ENCODE data around the gene ABCB9. TPM values are rescaled to one million over a fixed set of nuclear protein-coding genes. Genes with fewer than 3 reads are reported as not detected.

ABCB9 gene
- total RNA-seq, 1 experiment from 2014 or later: 6.3 TPM

- no peak for TF ChIP-seq ZNF512 (CRISPR knock-in tag; IDR thresholded peaks at IDR 0.05; ENCODE audit: borderline replicate concordance)
- no peak for TF ChIP-seq E2F5 (CRISPR knock-in tag; IDR thresholded peaks at IDR 0.05)
- TF ChIP-seq CREM (CRISPR knock-in tag; IDR thresholded peaks at IDR 0.05): no peak
- no peak for TF ChIP-seq ZNF671 (CRISPR knock-in tag; IDR thresholded peaks at IDR 0.05)
- TF ChIP-seq E2F4 (CRISPR knock-in tag; IDR thresholded peaks at IDR 0.05; ENCODE audit: borderline replicate concordance, low read depth): no peak
Observed at GRCh38 chr12:122995503-122996187, 29.4 kb upstream of the ABCB9 start (continued).

- no peaks in the 10 kb centered on the region for H3K9me3 Mint-ChIP-seq
- ATAC-seq: no peak
- no peak overlapping the region for H3K27ac Mint-ChIP-seq
- no peaks in the 10 kb centered on the region for H3K4me1 Mint-ChIP-seq
- no peaks in the 10 kb centered on the region for H3K27me3 Mint-ChIP-seq (ENCODE audit: low read depth)
- ChIA-PET POLR2A (no interaction called here), CTCF (no interaction called here)
- DNase-seq (ENCODE audit: low spot score): no peak
- H3K4me3 Mint-ChIP-seq: no peak overlapping the region
- TF ChIP-seq ELF4 (CRISPR knock-in tag; IDR thresholded peaks at IDR 0.05; ENCODE audit: low read depth) (no peak), CREB1 (CRISPR knock-in tag; IDR thresholded peaks at IDR 0.05) (no peak), PRRX2 (CRISPR knock-in tag; IDR thresholded peaks at IDR 0.05) (no peak)
- no peaks in the 10 kb centered on the region for H3K36me3 Mint-ChIP-seq
Observed at GRCh38 chr12:122994781-122995502, 28.7 kb upstream of the ABCB9 start.

GRCh38 chr12:122994140-122994675, 27.9 kb upstream of the ABCB9 start:
- Mint-ChIP-seq H3K4me3 (no peak overlapping the region), H3K9me3 (no peaks in the 10 kb centered on the region), H3K4me1 (no peaks in the 10 kb centered on the region), H3K27me3 (ENCODE audit: low read depth) (no peaks in the 10 kb centered on the region), H3K27ac (no peak overlapping the region; the same call in 1 of the 2 replicates), H3K36me3 (no peaks in the 10 kb centered on the region)
- ChIA-PET CTCF (no interaction called here), POLR2A (no interaction called here)
- DNase-seq (ENCODE audit: low spot score): no peak
- ATAC-seq: no peak
- no peak for TF ChIP-seq CBFB (CRISPR knock-in tag; IDR thresholded peaks at IDR 0.05; ENCODE audit: low read depth)
- no peak for TF ChIP-seq ZNF232 (CRISPR knock-in tag; IDR thresholded peaks at IDR 0.05)
- TF ChIP-seq AFF4 (CRISPR knock-in tag; IDR thresholded peaks at IDR 0.05; ENCODE audit: borderline replicate concordance): no peak
